ENCODE measurements around the gene OSCP1. TPM values are rescaled to one million over a fixed set of nuclear protein-coding genes. Genes with fewer than 3 reads are reported as not detected.

OSCP1 gene
- total RNA-seq, 1 experiment from 2014 or later = 5.7 TPM

DNA sequence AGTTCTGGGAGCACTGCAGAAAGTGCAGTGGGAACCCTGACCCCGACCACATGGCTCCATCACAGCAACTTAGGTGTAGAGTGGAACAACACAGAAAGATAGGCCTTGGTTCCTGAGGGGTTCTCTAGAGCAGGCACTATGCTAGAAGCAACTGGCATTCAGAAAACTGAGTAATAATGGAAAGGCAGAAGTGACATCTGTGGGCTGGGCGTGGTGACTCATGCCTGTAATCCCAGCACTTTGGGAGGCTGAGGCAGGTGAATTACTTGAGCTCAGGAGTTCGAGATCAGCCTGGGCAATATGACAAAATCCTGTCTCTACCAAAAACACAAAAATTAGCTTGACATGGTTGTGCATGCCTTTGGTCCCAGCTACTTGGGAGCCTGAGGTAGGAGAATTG lies 8.7 kb upstream of the OSCP1 start:
- CTCF ChIA-PET = no interaction called here
- POLR2A ChIA-PET (ENCODE audit: low non-redundant PET) = no interaction called here
- no peak overlapping the region for H3K4me3 ChIP-seq (ENCODE audit: low read depth, low read length, poor library complexity, severe bottlenecking)
- no peak for TF ChIP-seq EZH2 (IDR thresholded peaks at IDR 0.05; ENCODE audit: borderline replicate concordance, low read depth, low read length, poor library complexity, severe bottlenecking)
- TF ChIP-seq, protein P1, sequence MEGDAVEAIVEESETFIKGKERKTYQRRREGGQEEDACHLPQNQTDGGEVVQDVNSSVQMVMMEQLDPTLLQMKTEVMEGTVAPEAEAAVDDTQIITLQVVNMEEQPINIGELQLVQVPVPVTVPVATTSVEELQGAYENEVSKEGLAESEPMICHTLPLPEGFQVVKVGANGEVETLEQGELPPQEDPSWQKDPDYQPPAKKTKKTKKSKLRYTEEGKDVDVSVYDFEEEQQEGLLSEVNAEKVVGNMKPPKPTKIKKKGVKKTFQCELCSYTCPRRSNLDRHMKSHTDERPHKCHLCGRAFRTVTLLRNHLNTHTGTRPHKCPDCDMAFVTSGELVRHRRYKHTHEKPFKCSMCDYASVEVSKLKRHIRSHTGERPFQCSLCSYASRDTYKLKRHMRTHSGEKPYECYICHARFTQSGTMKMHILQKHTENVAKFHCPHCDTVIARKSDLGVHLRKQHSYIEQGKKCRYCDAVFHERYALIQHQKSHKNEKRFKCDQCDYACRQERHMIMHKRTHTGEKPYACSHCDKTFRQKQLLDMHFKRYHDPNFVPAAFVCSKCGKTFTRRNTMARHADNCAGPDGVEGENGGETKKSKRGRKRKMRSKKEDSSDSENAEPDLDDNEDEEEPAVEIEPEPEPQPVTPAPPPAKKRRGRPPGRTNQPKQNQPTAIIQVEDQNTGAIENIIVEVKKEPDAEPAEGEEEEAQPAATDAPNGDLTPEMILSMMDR (conservative IDR thresholded peaks at IDR 0.05; ENCODE audit: low read depth, low read length) = no peak
- H3K27ac ChIP-seq (ENCODE audit: low read depth, low read length, poor library complexity, severe bottlenecking) = no peak overlapping the region
- no peaks in the 10 kb centered on the region for H3K27me3 ChIP-seq (replicated peaks; ENCODE audit: insufficient read depth, low read depth, low read length, poor library complexity)
- no TSS peak for BruUV-seq (replicated peaks)
- H3K9me3 ChIP-seq (ENCODE audit: low read depth, low read length, poor library complexity, severe bottlenecking) = no peaks in the 10 kb centered on the region
- H3K36me3 ChIP-seq (ENCODE audit: insufficient read depth, low read length, poor library complexity, severe bottlenecking) = peaks cover 46% of the 10 kb centered on the region
- no peaks in the 10 kb centered on the region for H3K4me1 ChIP-seq (ENCODE audit: insufficient read depth, low read length, poor library complexity, severe bottlenecking)
- intact Hi-C loops (cut with micrococcal nuclease; ENCODE audit: unreplicated experiment) = no loop called here
- no peak for DNase-seq (ENCODE audit: low spot score)

GRCh38 chr1:36457691-36458090 lies 7.4 kb upstream of the OSCP1 start:
- Histone ChIP-seq H3K4me1 (ENCODE audit: insufficient read depth, low read length, poor library complexity, severe bottlenecking) (no peaks in the 10 kb centered on the region), H3K36me3 (ENCODE audit: insufficient read depth, low read length, poor library complexity, severe bottlenecking) (peaks cover 46% of the 10 kb centered on the region), H3K4me3 (ENCODE audit: low read depth, low read length, poor library complexity, severe bottlenecking) (no peak overlapping the region), H3K27me3 (replicated peaks; ENCODE audit: insufficient read depth, low read depth, low read length, poor library complexity) (no peaks in the 10 kb centered on the region), H3K27ac (ENCODE audit: low read depth, low read length, poor library complexity, severe bottlenecking) (no peak overlapping the region), H3K9me3 (ENCODE audit: low read depth, low read length, poor library complexity, severe bottlenecking) (no peaks in the 10 kb centered on the region)
- intact Hi-C loops (cut with micrococcal nuclease; ENCODE audit: unreplicated experiment) = no loop called here
- no TSS peak for BruUV-seq (replicated peaks)
- DNase-seq (ENCODE audit: low spot score) = no peak
- TF ChIP-seq, protein P1 (conservative IDR thresholded peaks at IDR 0.05; ENCODE audit: low read depth, low read length) = no peak
- TF ChIP-seq EZH2 (IDR thresholded peaks at IDR 0.05; ENCODE audit: borderline replicate concordance, low read depth, low read length, poor library complexity, severe bottlenecking) = no peak
- ChIA-PET CTCF (no interaction called here), POLR2A (ENCODE audit: low non-redundant PET) (no interaction called here)

GRCh38 chr1:36456391-36456928 lies 6.2 kb upstream of the OSCP1 start:
- no peak for DNase-seq (ENCODE audit: low spot score)
- intact Hi-C loops (cut with micrococcal nuclease; ENCODE audit: unreplicated experiment) = no loop called here
- ChIA-PET POLR2A (ENCODE audit: low non-redundant PET) (no interaction called here), CTCF (no interaction called here)
- Histone ChIP-seq H3K36me3 (ENCODE audit: insufficient read depth, low read length, poor library complexity, severe bottlenecking) (peaks cover 39% of the 10 kb centered on the region), H3K27me3 (replicated peaks; ENCODE audit: insufficient read depth, low read depth, low read length, poor library complexity) (no peaks in the 10 kb centered on the region), H3K4me1 (ENCODE audit: insufficient read depth, low read length, poor library complexity, severe bottlenecking) (no peaks in the 10 kb centered on the region), H3K27ac (ENCODE audit: low read depth, low read length, poor library complexity, severe bottlenecking) (no peak overlapping the region), H3K9me3 (ENCODE audit: low read depth, low read length, poor library complexity, severe bottlenecking) (no peaks in the 10 kb centered on the region), H3K4me3 (ENCODE audit: low read depth, low read length, poor library complexity, severe bottlenecking) (no peak overlapping the region)
- TF ChIP-seq, protein P1 (conservative IDR thresholded peaks at IDR 0.05; ENCODE audit: low read depth, low read length) = no peak
- no peak for TF ChIP-seq EZH2 (IDR thresholded peaks at IDR 0.05; ENCODE audit: borderline replicate concordance, low read depth, low read length, poor library complexity, severe bottlenecking)
- no TSS peak for BruUV-seq (replicated peaks)
